A549 (cell line): ENCODE measurements around the gene TAS1R3. TPM values are rescaled to one million over a fixed set of nuclear protein-coding genes. Genes with fewer than 3 reads are reported as not detected.

Source experiments
- ATAC-seq, 2 experiments: fragments of 200-7000 bp in 1 of 2; fragments of >200 bp in 1 of 2; cut with Nextera tagmentation in 1 of 2; cut with Tn5 transposase in 1 of 2; 3 replicates each; pipeline versions ENCODE4 v1.8.0 to v1.9.1; 2018 to 2020; ENCODE audit warnings: mild to moderate bottlenecking in 1 of 2, moderate library complexity in 1 of 2
- CTCF ChIA-PET: fragments of 300-600 bp; sonication (Branson Sonifier 250); formaldehyde crosslinking; extraction: SDS; loops from one replicate; lab custom pipeline; 2021; ENCODE audit warnings: antibody characterized with exemption, inconsistent platforms; lab: Yijun Ruan, JAX
- POLR2A ChIA-PET: fragments of 350-600 bp; formaldehyde crosslinking; extraction: SDS; loops from one replicate; lab custom pipeline; 2021; ENCODE audit warnings: antibody characterized with exemption, inconsistent platforms; lab: Yijun Ruan, JAX
- DNase-seq, 2 experiments: peaks; one replicate each; pipeline versions ENCODE4 v3.0.0 to v3.0.0-alpha.2; 2011 to 2016; ENCODE audit warnings: low read depth in 1 of 2, low spot score in 1 of 2
- FAIRE-seq: peaks from 2 replicates; lab custom pipeline; 2011; peaks lifted over from hg19 to GRCh38; lab: Jason Lieb, UNC
- H3K27ac ChIP-seq, 2 experiments: fragments of >200 bp; sonication (Bioruptor Twin); formaldehyde crosslinking; 3 replicates each; pipeline ENCODE4 v1.5.1; 2016 to 2017
- H3K4me1 ChIP-seq: fragments of >200 bp; sonication (Bioruptor Twin); formaldehyde crosslinking; 3 replicates; pipeline ENCODE4 v1.6.1; 2016
- H3K4me2 ChIP-seq: fragments of >200 bp; sonication (Bioruptor Twin); formaldehyde crosslinking; 3 replicates; pipeline ENCODE4 v1.6.1; 2016
- H3K4me3 ChIP-seq: fragments of >200 bp; sonication (Bioruptor Twin); formaldehyde crosslinking; 3 replicates; pipeline ENCODE4 v1.5.1; 2016
- H3K9me3 ChIP-seq: fragments of >200 bp; sonication (Bioruptor Twin); formaldehyde crosslinking; 3 replicates; pipeline ENCODE4 v1.6.1; 2016
- CBX8 ChIP-seq: fragments of 200-600 bp; sonication (generic); IDR thresholded peaks from 2 replicates; pipeline ENCODE4 v1.6.1; 2016
- EHMT2 ChIP-seq: fragments of 200-600 bp; sonication (generic); IDR thresholded peaks from 2 replicates; pipeline ENCODE4 v1.6.1; 2016; ENCODE audit warnings: antibody characterized with exemption, low read depth, mild to moderate bottlenecking, moderate library complexity
- ESRRA ChIP-seq: fragments of 150-350 bp; IDR thresholded peaks from 2 replicates; pipeline ENCODE4 v1.6.1; 2014; ENCODE audit warnings: mild to moderate bottlenecking, low read length, borderline replicate concordance
- FOSB ChIP-seq: fragments of 250-450 bp; sonication (Bioruptor Pico); IDR thresholded peaks from 2 replicates; pipeline ENCODE4 v1.5.0; 2020; ENCODE audit warnings: mild to moderate bottlenecking, moderate library complexity
- FOSL2 ChIP-seq, 2 experiments: fragments of 450-650 bp in 1 of 2; fragments of >200 bp in 1 of 2; sonication (Bioruptor Twin) in 1 of 2; formaldehyde crosslinking; IDR thresholded peaks; 2 replicates each; pipeline versions ENCODE4 v1.5.0 to v1.6.1; 2016 to 2020; ENCODE audit warnings: mild to moderate bottlenecking in 1 of 2, moderate library complexity in 1 of 2
- HDAC2 ChIP-seq: fragments of 200-600 bp; sonication (generic); IDR thresholded peaks from 2 replicates; pipeline ENCODE4 v1.6.1; 2016
- HOXB13 ChIP-seq: fragments of 250-450 bp; sonication (Bioruptor Pico); IDR thresholded peaks from 2 replicates; pipeline ENCODE4 v1.5.0; 2020; ENCODE audit warnings: low read depth, mild to moderate bottlenecking, moderate library complexity
- JUN ChIP-seq, 2 experiments: fragments of >200 bp; sonication (Bioruptor Twin); formaldehyde crosslinking; IDR thresholded peaks; 2 replicates in 1 of 2; 3 replicates in 1 of 2; pipeline ENCODE4 v1.6.1; 2016 to 2017
- JUNB ChIP-seq: fragments of >200 bp; sonication (Bioruptor Twin); formaldehyde crosslinking; IDR thresholded peaks from 2 replicates; pipeline ENCODE4 v1.6.1; 2016
- MAFK ChIP-seq: fragments of 450-650 bp; IDR thresholded peaks from 2 replicates; pipeline ENCODE4 v1.6.1; 2014; ENCODE audit not compliant: partially characterized antibody
- MAZ ChIP-seq: fragments of 150-350 bp; IDR thresholded peaks from 2 replicates; pipeline ENCODE4 v1.6.1; 2014; ENCODE audit warnings: antibody characterized with exemption, low read depth, low read length, borderline replicate concordance
- NFE2L2 ChIP-seq: fragments of 150-350 bp; conservative IDR thresholded peaks from 2 replicates; pipeline ENCODE4 v1.6.1; 2014; ENCODE audit warnings: low read length
- NPAS2 ChIP-seq: fragments of 250-450 bp; sonication (Bioruptor Pico); IDR thresholded peaks from 2 replicates; pipeline ENCODE4 v1.8.0; 2022; ENCODE audit warnings: mild to moderate bottlenecking, moderate library complexity, borderline replicate concordance
- POLR2AphosphoS2 ChIP-seq: conservative IDR thresholded peaks from 2 replicates; pipeline ENCODE4 v1.6.1; 2012; ENCODE audit warnings: low read length, improper control_type of control experiment, inconsistent platforms
- RARB ChIP-seq: fragments of 250-450 bp; sonication (Bioruptor Pico); IDR thresholded peaks from 2 replicates; pipeline ENCODE4 v1.8.0; 2021; ENCODE audit warnings: mild to moderate bottlenecking, moderate library complexity
- RFX5 ChIP-seq: fragments of 450-650 bp; IDR thresholded peaks from 2 replicates; pipeline ENCODE4 v1.7.1; 2014; ENCODE audit warnings: antibody characterized with exemption, mild to moderate bottlenecking, moderate library complexity
- RNF2 ChIP-seq: fragments of 200-600 bp; sonication (generic); IDR thresholded peaks from 2 replicates; pipeline ENCODE4 v1.6.1; 2016; ENCODE audit warnings: low read depth, mild to moderate bottlenecking, antibody characterized with exemption, moderate library complexity, borderline replicate concordance
- SMC3 ChIP-seq: fragments of >200 bp; sonication (Bioruptor Twin); formaldehyde crosslinking; IDR thresholded peaks from 3 replicates; pipeline ENCODE4 v1.6.1; 2018; ENCODE audit warnings: inconsistent platforms
- TFCP2L1 ChIP-seq: fragments of 250-450 bp; sonication (Bioruptor Pico); IDR thresholded peaks from 2 replicates; pipeline ENCODE4 v1.5.0; 2021; ENCODE audit warnings: mild to moderate bottlenecking
- TP53 ChIP-seq: fragments of 250-450 bp; sonication (Bioruptor Pico); IDR thresholded peaks from 2 replicates; pipeline ENCODE4 v1.5.0; 2021; ENCODE audit warnings: mild to moderate bottlenecking, moderate library complexity
- ZC3H11A ChIP-seq: fragments of 450-650 bp; IDR thresholded peaks from 2 replicates; pipeline ENCODE4 v1.6.1; 2014; ENCODE audit warnings: antibody characterized with exemption, mild to moderate bottlenecking
- ZFP36 ChIP-seq: fragments of 450-650 bp; IDR thresholded peaks from 2 replicates; pipeline ENCODE4 v1.6.1; 2014; ENCODE audit warnings: borderline replicate concordance; ENCODE audit not compliant: partially characterized antibody
- ZSCAN20 ChIP-seq: fragments of 250-450 bp; sonication (Bioruptor Pico); IDR thresholded peaks from 2 replicates; pipeline ENCODE4 v1.8.0; 2022; ENCODE audit warnings: mild to moderate bottlenecking, moderate library complexity
- WGBS: methylation state at CpG from one replicate; pipeline ENCODE4 v1.1.6; 2017; ENCODE audit errors: missing lambda C conversion rate; 5-methylcytosine and 5-hydroxymethylcytosine counted together
- polyA plus RNA-seq, 4 experiments: library from polyadenylated mRNA; depleted of rRNA in 3 of 4; stranded (reverse); fragments of >200 nt; fragmentation: RNase III in 1 of 4; extraction: RNeasy Plus Mini Kit Qiagen cat#74134 plus additional on column Dnase treatment in 1 of 4; gene quantifications; 2 replicates in 3 of 4; 3 replicates in 1 of 4; pipeline ENCODE4 v1.2.3, GENCODE V29; 2011 to 2017
- TF ChIP-seq, protein P1 (sequence below): fragments of >200 bp; sonication (Bioruptor Twin); formaldehyde crosslinking; IDR thresholded peaks from 2 replicates; pipeline ENCODE4 v1.6.1; 2016
- TF ChIP-seq, protein P2 (sequence below): fragments of 450-650 bp; IDR thresholded peaks from 2 replicates; pipeline ENCODE4 v1.6.1; 2014; ENCODE audit warnings: antibody characterized with exemption
- TF ChIP-seq, protein P3 (sequence below): IDR thresholded peaks from 2 replicates; pipeline ENCODE4 v1.6.1; 2012
- TF ChIP-seq, protein P4 (sequence below): fragments of 250-450 bp; sonication (Bioruptor Pico); IDR thresholded peaks from 2 replicates; pipeline ENCODE4 v1.5.0; 2020; ENCODE audit warnings: low read depth, mild to moderate bottlenecking, moderate library complexity
- TF ChIP-seq, protein P5 (sequence below): fragments of >200 bp; sonication (Bioruptor Twin); formaldehyde crosslinking; IDR thresholded peaks from 3 replicates; pipeline ENCODE4 v1.6.1; 2016
- TF ChIP-seq, protein P6 (sequence below): IDR thresholded peaks from 2 replicates; pipeline ENCODE4 v1.6.1; 2012; ENCODE audit warnings: low read depth, borderline replicate concordance
- TF ChIP-seq, protein P7 (sequence below): fragments of >200 bp; sonication (Bioruptor Twin); formaldehyde crosslinking; IDR thresholded peaks from 3 replicates; pipeline ENCODE4 v1.5.1; 2016
- TF ChIP-seq, protein P8 (sequence below): IDR thresholded peaks from 2 replicates; pipeline ENCODE4 v1.6.1; 2012

Gene TAS1R3
- polyA plus RNA-seq, 2 of the 4 experiments (the other 2 are of a cell fraction): 0.05 to 0.15 TPM

DNA sequence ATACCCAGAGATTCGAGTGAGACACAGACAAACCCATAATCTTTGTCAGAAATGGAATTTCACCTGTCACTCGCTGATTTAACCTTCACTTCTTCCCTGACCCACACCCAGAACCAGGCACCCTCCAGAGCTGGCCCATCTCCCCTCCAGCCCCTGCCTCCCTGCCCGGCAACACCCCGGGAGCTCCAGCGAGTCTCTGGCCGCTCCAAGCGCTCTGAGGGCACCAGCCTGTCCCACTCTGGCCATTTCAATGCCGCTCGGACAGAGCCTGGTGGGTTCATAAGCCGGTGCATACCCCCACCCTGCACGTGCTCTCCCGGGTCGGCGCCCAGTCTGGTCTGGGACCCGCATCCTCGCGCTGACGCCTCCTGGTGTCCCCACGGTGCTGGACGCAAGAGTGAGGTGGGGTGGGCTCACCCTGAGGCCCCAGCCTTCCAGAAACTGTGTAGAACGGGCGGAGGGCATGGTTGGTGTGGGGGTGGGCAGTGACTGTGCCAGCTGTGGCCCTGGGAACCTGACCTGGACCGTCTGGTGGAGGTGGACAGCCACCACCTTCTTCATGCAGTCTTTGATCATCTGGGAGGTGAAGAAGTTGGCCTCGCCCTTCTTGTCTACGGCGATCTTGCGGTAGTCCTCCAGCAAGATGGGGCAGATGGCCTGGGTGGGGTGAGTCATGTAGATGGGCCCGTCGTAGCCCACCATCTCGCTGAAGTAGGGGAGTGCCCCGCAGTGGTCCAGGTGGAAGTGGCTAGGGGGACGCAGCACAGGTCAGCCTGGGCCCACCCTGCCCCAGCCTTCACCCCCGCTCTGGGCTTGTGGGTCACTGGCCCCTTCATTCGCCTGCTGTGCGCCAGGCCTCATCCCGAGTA is 12.1 kb upstream of the TAS1R3 start:
- DNase-seq (no peak), ATAC-seq (no peak; a peak in 1 of 6 replicates), FAIRE-seq (no peak)
- peaks cover 21% of the 10 kb centered on the region for H3K4me1 ChIP-seq
- H3K27ac ChIP-seq: no peak overlapping the region; a peak in 1 of 6 replicates
- H3K9me3 ChIP-seq: no peaks in the 10 kb centered on the region
- no peak overlapping the region for H3K4me3 ChIP-seq
- CTCF ChIA-PET: no interaction called here
- H3K4me2 ChIP-seq: peak overlapping the region; percentile 37; the same call in 2 of the 3 replicates
- POLR2A ChIA-PET: interaction anchor here (1.1 kb wide), 1 partner anchor 80 kb away, joined by 4 read pairs; the partner anchor contains the start of gene CCNL2
- WGBS: 85% methylated on average over 16 of the region's 36 CpGs
- TF ChIP-seq POLR2AphosphoS2: no peak
- TF ChIP-seq FOSL2 (IDR thresholded peaks at IDR 0.05): no peak
- no peak for TF ChIP-seq FOSL2 (CRISPR knock-in tag; IDR thresholded peaks at IDR 0.05)
- no peak for TF ChIP-seq EHMT2
- TF ChIP-seq MAZ: no peak
- TF ChIP-seq MAFK: no peak
- TF ChIP-seq, protein P1, sequence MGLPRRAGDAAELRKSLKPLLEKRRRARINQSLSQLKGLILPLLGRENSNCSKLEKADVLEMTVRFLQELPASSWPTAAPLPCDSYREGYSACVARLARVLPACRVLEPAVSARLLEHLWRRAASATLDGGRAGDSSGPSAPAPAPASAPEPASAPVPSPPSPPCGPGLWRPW: no peak
- no peak for TF ChIP-seq RFX5
- no peak for TF ChIP-seq RARB (CRISPR knock-in tag)
- no peak for TF ChIP-seq HOXB13 (CRISPR knock-in tag)
- no peak for TF ChIP-seq JUN (IDR thresholded peaks at IDR 0.05)
- TF ChIP-seq HDAC2: no peak
- TF ChIP-seq FOSB (CRISPR knock-in tag): no peak
- TF ChIP-seq CBX8: no peak
- TF ChIP-seq, protein P2, sequence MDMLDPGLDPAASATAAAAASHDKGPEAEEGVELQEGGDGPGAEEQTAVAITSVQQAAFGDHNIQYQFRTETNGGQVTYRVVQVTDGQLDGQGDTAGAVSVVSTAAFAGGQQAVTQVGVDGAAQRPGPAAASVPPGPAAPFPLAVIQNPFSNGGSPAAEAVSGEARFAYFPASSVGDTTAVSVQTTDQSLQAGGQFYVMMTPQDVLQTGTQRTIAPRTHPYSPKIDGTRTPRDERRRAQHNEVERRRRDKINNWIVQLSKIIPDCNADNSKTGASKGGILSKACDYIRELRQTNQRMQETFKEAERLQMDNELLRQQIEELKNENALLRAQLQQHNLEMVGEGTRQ: no peak
- TF ChIP-seq, protein P3, sequence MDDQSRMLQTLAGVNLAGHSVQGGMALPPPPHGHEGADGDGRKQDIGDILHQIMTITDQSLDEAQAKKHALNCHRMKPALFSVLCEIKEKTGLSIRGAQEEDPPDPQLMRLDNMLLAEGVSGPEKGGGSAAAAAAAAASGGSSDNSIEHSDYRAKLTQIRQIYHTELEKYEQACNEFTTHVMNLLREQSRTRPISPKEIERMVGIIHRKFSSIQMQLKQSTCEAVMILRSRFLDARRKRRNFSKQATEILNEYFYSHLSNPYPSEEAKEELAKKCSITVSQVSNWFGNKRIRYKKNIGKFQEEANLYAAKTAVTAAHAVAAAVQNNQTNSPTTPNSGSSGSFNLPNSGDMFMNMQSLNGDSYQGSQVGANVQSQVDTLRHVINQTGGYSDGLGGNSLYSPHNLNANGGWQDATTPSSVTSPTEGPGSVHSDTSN: no peak
- TF ChIP-seq, protein P4, sequence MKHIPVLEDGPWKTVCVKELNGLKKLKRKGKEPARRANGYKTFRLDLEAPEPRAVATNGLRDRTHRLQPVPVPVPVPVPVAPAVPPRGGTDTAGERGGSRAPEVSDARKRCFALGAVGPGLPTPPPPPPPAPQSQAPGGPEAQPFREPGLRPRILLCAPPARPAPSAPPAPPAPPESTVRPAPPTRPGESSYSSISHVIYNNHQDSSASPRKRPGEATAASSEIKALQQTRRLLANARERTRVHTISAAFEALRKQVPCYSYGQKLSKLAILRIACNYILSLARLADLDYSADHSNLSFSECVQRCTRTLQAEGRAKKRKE (CRISPR knock-in tag): no peak
- no peak for TF ChIP-seq ZFP36
- TF ChIP-seq TFCP2L1 (CRISPR knock-in tag): no peak
- no peak for TF ChIP-seq NPAS2 (CRISPR knock-in tag)
- no peak for TF ChIP-seq ESRRA

DNA sequence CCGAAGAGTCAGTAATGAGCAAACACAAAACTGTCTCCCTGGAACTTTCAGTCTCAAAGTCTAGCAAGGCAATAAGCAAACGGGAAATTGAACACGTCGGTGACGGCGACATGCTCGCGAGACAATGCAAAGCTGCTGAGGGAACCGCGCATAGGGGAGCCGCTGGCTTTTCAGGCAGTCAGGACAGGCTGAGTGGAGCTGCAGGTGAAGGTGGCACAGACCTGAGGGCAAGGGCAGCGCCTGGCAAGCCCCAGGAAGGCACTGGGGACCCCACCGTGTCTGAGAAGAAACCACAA is 11.5 kb upstream of the TAS1R3 start:
- DNase-seq (no peak), ATAC-seq (no peak), FAIRE-seq (no peak)
- peaks cover 21% of the 10 kb centered on the region for H3K4me1 ChIP-seq
- 93% methylated on average over 13 of the region's 13 CpGs for WGBS
- no peaks in the 10 kb centered on the region for H3K9me3 ChIP-seq
- no peak overlapping the region for H3K27ac ChIP-seq
- POLR2A ChIA-PET: no interaction called here
- CTCF ChIA-PET: interaction anchor here (1.4 kb wide), 1 partner anchor 18 kb away, joined by 5 read pairs; no protein-coding TSS in a partner anchor
- no peak overlapping the region for H3K4me2 ChIP-seq
- H3K4me3 ChIP-seq: no peak overlapping the region
- TF ChIP-seq, protein P5, sequence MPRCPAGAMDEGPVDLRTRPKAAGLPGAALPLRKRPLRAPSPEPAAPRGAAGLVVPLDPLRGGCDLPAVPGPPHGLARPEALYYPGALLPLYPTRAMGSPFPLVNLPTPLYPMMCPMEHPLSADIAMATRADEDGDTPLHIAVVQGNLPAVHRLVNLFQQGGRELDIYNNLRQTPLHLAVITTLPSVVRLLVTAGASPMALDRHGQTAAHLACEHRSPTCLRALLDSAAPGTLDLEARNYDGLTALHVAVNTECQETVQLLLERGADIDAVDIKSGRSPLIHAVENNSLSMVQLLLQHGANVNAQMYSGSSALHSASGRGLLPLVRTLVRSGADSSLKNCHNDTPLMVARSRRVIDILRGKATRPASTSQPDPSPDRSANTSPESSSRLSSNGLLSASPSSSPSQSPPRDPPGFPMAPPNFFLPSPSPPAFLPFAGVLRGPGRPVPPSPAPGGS: no peak
- TF ChIP-seq RNF2 (no peak), RARB (CRISPR knock-in tag) (no peak), SMC3 (no peak), CBX8 (no peak), TP53 (CRISPR knock-in tag) (no peak), NFE2L2 (no peak), MAZ (no peak), ZFP36 (no peak), ZC3H11A (no peak), JUNB (no peak), ZSCAN20 (CRISPR knock-in tag) (no peak)
- TF ChIP-seq, protein P6, sequence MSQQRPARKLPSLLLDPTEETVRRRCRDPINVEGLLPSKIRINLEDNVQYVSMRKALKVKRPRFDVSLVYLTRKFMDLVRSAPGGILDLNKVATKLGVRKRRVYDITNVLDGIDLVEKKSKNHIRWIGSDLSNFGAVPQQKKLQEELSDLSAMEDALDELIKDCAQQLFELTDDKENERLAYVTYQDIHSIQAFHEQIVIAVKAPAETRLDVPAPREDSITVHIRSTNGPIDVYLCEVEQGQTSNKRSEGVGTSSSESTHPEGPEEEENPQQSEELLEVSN: no peak
- TF ChIP-seq, protein P7, sequence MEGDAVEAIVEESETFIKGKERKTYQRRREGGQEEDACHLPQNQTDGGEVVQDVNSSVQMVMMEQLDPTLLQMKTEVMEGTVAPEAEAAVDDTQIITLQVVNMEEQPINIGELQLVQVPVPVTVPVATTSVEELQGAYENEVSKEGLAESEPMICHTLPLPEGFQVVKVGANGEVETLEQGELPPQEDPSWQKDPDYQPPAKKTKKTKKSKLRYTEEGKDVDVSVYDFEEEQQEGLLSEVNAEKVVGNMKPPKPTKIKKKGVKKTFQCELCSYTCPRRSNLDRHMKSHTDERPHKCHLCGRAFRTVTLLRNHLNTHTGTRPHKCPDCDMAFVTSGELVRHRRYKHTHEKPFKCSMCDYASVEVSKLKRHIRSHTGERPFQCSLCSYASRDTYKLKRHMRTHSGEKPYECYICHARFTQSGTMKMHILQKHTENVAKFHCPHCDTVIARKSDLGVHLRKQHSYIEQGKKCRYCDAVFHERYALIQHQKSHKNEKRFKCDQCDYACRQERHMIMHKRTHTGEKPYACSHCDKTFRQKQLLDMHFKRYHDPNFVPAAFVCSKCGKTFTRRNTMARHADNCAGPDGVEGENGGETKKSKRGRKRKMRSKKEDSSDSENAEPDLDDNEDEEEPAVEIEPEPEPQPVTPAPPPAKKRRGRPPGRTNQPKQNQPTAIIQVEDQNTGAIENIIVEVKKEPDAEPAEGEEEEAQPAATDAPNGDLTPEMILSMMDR: no peak
- TF ChIP-seq, protein P8, sequence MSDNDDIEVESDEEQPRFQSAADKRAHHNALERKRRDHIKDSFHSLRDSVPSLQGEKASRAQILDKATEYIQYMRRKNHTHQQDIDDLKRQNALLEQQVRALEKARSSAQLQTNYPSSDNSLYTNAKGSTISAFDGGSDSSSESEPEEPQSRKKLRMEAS: no peak
